Measurements from ENCODE around the gene XG. TPM values are rescaled to one million over a fixed set of nuclear protein-coding genes. Genes with fewer than 3 reads are reported as not detected.
A peak's percentile ranks its signal among the peaks of the same experiment; 100 is the strongest.

Gene XG
- total and polyA plus RNA-seq, 2 of the 8 experiments (the other 6 are each of a cell fraction or from before 2014, with no cell fraction given): 0.33 to 0.78 TPM

GRCh38 chrX:2732649-2733048 is 19.2 kb upstream of the XG start:
- Histone ChIP-seq H4K20me1 (replicated peaks in 1 of 2; ENCODE audit: control insufficient read depth in 1 of 2, insufficient read depth in 2 of 2, low read length in 2 of 2) (no peaks in the 10 kb centered on the region), H3K79me1 (ENCODE audit: low read depth, low read length) (no peaks in the 10 kb centered on the region), H2BK15ac (ENCODE audit: low read length) (no peak overlapping the region), H3K18ac (ENCODE audit: extremely low read depth, low read length) (no peak overlapping the region), H3K79me2 (ENCODE audit: control insufficient read depth in 1 of 2, insufficient read depth in 2 of 2, low read length in 2 of 2) (no peaks in the 10 kb centered on the region), H3K27me3 (replicated peaks in 1 of 4; ENCODE audit: control insufficient read depth in 3 of 4, extremely low read depth in 1 of 4, insufficient read depth in 3 of 4, low read length in 3 of 4) (no peaks in the 10 kb centered on the region), H2BK120ac (replicated peaks; ENCODE audit: low read depth, low read length) (no peak overlapping the region), H3K36me3 (ENCODE audit: control insufficient read depth in 2 of 4, insufficient read depth in 4 of 4, low read length in 3 of 4) (peaks cover 0 to 8% (median 4%) of the 10 kb centered on the region in 4 experiments; a peak in 4 of 8 replicates), H3K14ac (ENCODE audit: insufficient read length) (no peak overlapping the region), H3K4me2 (ENCODE audit: insufficient read depth in 1 of 2, low read depth in 2 of 2, low read length in 2 of 2) (no peak overlapping the region), H3K27ac (ENCODE audit: low read depth, low read length) (no peak overlapping the region), H3K9ac (replicated peaks in 1 of 4; ENCODE audit: extremely low read depth in 1 of 4, low read depth in 3 of 4, low read length in 3 of 4) (no peak overlapping the region; a peak in 1 of 7 replicates), H3K4me1 (replicated peaks in 1 of 4; ENCODE audit: control insufficient read depth in 3 of 4, insufficient read depth in 4 of 4, low read length in 3 of 4) (no peaks in the 10 kb centered on the region), H2BK5ac (ENCODE audit: low read depth, low read length) (no peak overlapping the region), H3K23me2 (ENCODE audit: low read depth, low read length) (no peaks in the 10 kb centered on the region; the same call in 1 of the 2 replicates), H3K4ac (replicated peaks; ENCODE audit: insufficient read length, low read depth, low read length) (no peak overlapping the region), H2AFZ (ENCODE audit: low read length) (no peak overlapping the region), H2BK20ac (ENCODE audit: low read length) (no peak overlapping the region), H3K9me3 (ENCODE audit: insufficient read depth in 2 of 2, low read depth in 1 of 2, low read length in 1 of 2) (peaks cover 0 to 4% of the 10 kb centered on the region in 2 experiments; a peak in 1 of 4 replicates), H3K4me3 (ENCODE audit: extremely low read depth in 1 of 4, insufficient read depth in 2 of 4, low read depth in 3 of 4, low read length in 4 of 4) (no peak overlapping the region), H3K56ac (replicated peaks; ENCODE audit: insufficient read length, low read depth, low read length) (no peak overlapping the region), H4K5ac (ENCODE audit: insufficient read length, low read depth, low read length) (no peak overlapping the region), H4K8ac (ENCODE audit: extremely low read depth, insufficient read depth, low read length) (no peak overlapping the region), H2BK12ac (ENCODE audit: low read depth, low read length) (0 out of 2 replicates have a peak overlapping the region, but pooled peaks have one; percentile 81), H4K91ac (replicated peaks; ENCODE audit: insufficient read length, low read length) (no peak overlapping the region), H2AK5ac (ENCODE audit: low read depth, low read length) (no peak overlapping the region), H3K23ac (ENCODE audit: insufficient read length) (no peak overlapping the region)
- ChIA-PET POLR2A (ENCODE audit: partially characterized antibody) (no interaction called here), CTCF (ENCODE audit: partially characterized antibody) (no interaction called here)
- TF ChIP-seq, protein P1, sequence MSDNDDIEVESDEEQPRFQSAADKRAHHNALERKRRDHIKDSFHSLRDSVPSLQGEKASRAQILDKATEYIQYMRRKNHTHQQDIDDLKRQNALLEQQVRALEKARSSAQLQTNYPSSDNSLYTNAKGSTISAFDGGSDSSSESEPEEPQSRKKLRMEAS (IDR thresholded peaks at IDR 0.05): no peak
- TF ChIP-seq CBX8 (IDR thresholded peaks at IDR 0.05; ENCODE audit: borderline replicate concordance, low read depth, low read length) (0 out of 2 replicates have a peak, but pooled peaks have one; percentile 40), BRCA1 (IDR thresholded peaks at IDR 0.05; ENCODE audit: low read depth, low read length) (no peak)
- no peak for DNase-seq (ENCODE audit: low read depth in 1 of 2, low spot score in 2 of 2)
- no peak for FAIRE-seq
